GM12878 (cell line): ENCODE measurements around the gene GJC3. TPM values are rescaled to one million over a fixed set of nuclear protein-coding genes. Genes with fewer than 3 reads are reported as not detected.

Experiments
- CBFB ChIP-seq: IDR thresholded peaks from 2 replicates; pipeline ENCODE4 v1.6.1; 2016; ENCODE audit warnings: antibody characterized with exemption, low read depth
- CUX1 ChIP-seq: IDR thresholded peaks from 2 replicates; pipeline ENCODE4 v1.6.1; 2012; ENCODE audit warnings: improper control_type of control experiment, low read depth, low read length; ENCODE audit not compliant: insufficient replicate concordance
- FOS ChIP-seq: IDR thresholded peaks from 3 replicates; pipeline ENCODE4 v1.6.1; 2011; ENCODE audit warnings: borderline replicate concordance; ENCODE audit not compliant: insufficient read length; ENCODE audit errors: extremely low read depth
- FOXK2 ChIP-seq: fragments of 450-650 bp; IDR thresholded peaks from 2 replicates; pipeline ENCODE4 v1.6.1; 2017; ENCODE audit warnings: mild to moderate bottlenecking, moderate library complexity
- FOXM1 ChIP-seq: IDR thresholded peaks from 2 replicates; pipeline ENCODE4 v1.6.1; 2012; ENCODE audit warnings: low read depth, mild to moderate bottlenecking, inconsistent platforms, low read length, moderate library complexity
- MYC ChIP-seq: IDR thresholded peaks from 2 replicates; pipeline ENCODE4 v1.6.1; 2011; ENCODE audit warnings: mild to moderate bottlenecking, low read length, moderate library complexity, inconsistent platforms; ENCODE audit not compliant: insufficient read depth, insufficient replicate concordance, insufficient read length, severe bottlenecking
- POLR2AphosphoS2 ChIP-seq: IDR thresholded peaks from 2 replicates; pipeline ENCODE4 v1.6.1; 2011; ENCODE audit warnings: low read depth, mild to moderate bottlenecking, low read length, improper control_type of control experiment, moderate library complexity
- RAD21 ChIP-seq: IDR thresholded peaks from 2 replicates; pipeline ENCODE4 v1.6.1; 2011; ENCODE audit warnings: mild to moderate bottlenecking, low read depth, low read length, moderate library complexity; ENCODE audit not compliant: insufficient read depth
- RUNX3 ChIP-seq: IDR thresholded peaks from 2 replicates; pipeline ENCODE4 v1.6.1; 2012; ENCODE audit warnings: low read length, inconsistent platforms
- SP1 ChIP-seq: IDR thresholded peaks from one replicate; pipeline ENCODE4 v1.6.1; 2011; ENCODE audit warnings: low read depth, low read length
- TARDBP ChIP-seq: IDR thresholded peaks from 2 replicates; pipeline ENCODE4 v1.6.1; 2016; ENCODE audit warnings: borderline replicate concordance
- USF1 ChIP-seq: IDR thresholded peaks from 2 replicates; pipeline ENCODE4 v1.6.1; 2011; ENCODE audit warnings: borderline replicate concordance, low read depth, mild to moderate bottlenecking, moderate library complexity, mixed read lengths, low read length; ENCODE audit not compliant: insufficient read depth; ENCODE audit errors: extremely low read length
- polyA plus RNA-seq, 11 experiments: library from polyadenylated mRNA; depleted of rRNA in 4 of 11; unstranded in 6 of 11; stranded (reverse) in 5 of 11; fragments of >200 nt; fragmentation: Nextera tagmentation in 4 of 11; fragmentation: Illumina TruSeq in 1 of 11; extraction: Ambion mirVana in 4 of 11; extraction: Trizol in 1 of 11; gene quantifications; 1 replicate in 1 of 11; 2 replicates in 10 of 11; pipeline versions ENCODE4 v1.2.1 to v1.2.3, GENCODE V29; 2011 to 2016; ENCODE audit warnings: inconsistent platforms in 2 of 11, missing spikeins in 2 of 11, low read depth in 1 of 11
- total RNA-seq, 4 experiments: library from RNA; depleted of rRNA in 3 of 4; stranded (reverse); fragments of >200 nt in 3 of 4; fragmentation: Illumina TruSeq in 1 of 4; extraction: Trizol in 1 of 4; gene quantifications; 2 replicates each; pipeline versions ENCODE4 v1.2.1 to v1.2.3, GENCODE V29; 2013 to 2021
- TF ChIP-seq, protein P1 (sequence below): fragments of 450-650 bp; IDR thresholded peaks from 2 replicates; pipeline ENCODE4 v1.6.1; 2017; ENCODE audit warnings: low read depth, mild to moderate bottlenecking, moderate library complexity
- TF ChIP-seq, protein P2 (sequence below): IDR thresholded peaks from 2 replicates; pipeline ENCODE4 v1.6.1; 2011; ENCODE audit warnings: borderline replicate concordance, low read depth, mild to moderate bottlenecking, moderate library complexity, low read length; ENCODE audit not compliant: insufficient read depth, poor library complexity, severe bottlenecking
- TF ChIP-seq, protein P3 (sequence below): fragments of 450-650 bp; formaldehyde crosslinking; IDR thresholded peaks from 2 replicates; pipeline ENCODE4 v1.4.0; 2020; ENCODE audit warnings: mild to moderate bottlenecking, moderate library complexity

Gene GJC3
- total and polyA plus RNA-seq, 10 of the 15 experiments (the other 5 are each of a cell fraction or from before 2014, with no cell fraction given), result 0.06 to 0.18 (median 0.09) TPM; not detected in 6

- TF ChIP-seq CUX1 (no peak), TARDBP (no peak), MYC (no peak), FOXM1 (no peak), RUNX3 (no peak), FOXK2 (no peak), USF1 (peak; percentile 8), POLR2AphosphoS2 (no peak), FOS (no peak), CBFB (no peak), SP1 (no peak), RAD21 (0 out of 2 replicates have a peak, but pooled peaks have one; percentile 18)
- TF ChIP-seq, protein P1, sequence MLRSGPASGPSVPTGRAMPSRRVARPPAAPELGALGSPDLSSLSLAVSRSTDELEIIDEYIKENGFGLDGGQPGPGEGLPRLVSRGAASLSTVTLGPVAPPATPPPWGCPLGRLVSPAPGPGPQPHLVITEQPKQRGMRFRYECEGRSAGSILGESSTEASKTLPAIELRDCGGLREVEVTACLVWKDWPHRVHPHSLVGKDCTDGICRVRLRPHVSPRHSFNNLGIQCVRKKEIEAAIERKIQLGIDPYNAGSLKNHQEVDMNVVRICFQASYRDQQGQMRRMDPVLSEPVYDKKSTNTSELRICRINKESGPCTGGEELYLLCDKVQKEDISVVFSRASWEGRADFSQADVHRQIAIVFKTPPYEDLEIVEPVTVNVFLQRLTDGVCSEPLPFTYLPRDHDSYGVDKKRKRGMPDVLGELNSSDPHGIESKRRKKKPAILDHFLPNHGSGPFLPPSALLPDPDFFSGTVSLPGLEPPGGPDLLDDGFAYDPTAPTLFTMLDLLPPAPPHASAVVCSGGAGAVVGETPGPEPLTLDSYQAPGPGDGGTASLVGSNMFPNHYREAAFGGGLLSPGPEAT, result no peak
- TF ChIP-seq, protein P2, sequence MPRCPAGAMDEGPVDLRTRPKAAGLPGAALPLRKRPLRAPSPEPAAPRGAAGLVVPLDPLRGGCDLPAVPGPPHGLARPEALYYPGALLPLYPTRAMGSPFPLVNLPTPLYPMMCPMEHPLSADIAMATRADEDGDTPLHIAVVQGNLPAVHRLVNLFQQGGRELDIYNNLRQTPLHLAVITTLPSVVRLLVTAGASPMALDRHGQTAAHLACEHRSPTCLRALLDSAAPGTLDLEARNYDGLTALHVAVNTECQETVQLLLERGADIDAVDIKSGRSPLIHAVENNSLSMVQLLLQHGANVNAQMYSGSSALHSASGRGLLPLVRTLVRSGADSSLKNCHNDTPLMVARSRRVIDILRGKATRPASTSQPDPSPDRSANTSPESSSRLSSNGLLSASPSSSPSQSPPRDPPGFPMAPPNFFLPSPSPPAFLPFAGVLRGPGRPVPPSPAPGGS, result no peak
- TF ChIP-seq, protein P3, sequence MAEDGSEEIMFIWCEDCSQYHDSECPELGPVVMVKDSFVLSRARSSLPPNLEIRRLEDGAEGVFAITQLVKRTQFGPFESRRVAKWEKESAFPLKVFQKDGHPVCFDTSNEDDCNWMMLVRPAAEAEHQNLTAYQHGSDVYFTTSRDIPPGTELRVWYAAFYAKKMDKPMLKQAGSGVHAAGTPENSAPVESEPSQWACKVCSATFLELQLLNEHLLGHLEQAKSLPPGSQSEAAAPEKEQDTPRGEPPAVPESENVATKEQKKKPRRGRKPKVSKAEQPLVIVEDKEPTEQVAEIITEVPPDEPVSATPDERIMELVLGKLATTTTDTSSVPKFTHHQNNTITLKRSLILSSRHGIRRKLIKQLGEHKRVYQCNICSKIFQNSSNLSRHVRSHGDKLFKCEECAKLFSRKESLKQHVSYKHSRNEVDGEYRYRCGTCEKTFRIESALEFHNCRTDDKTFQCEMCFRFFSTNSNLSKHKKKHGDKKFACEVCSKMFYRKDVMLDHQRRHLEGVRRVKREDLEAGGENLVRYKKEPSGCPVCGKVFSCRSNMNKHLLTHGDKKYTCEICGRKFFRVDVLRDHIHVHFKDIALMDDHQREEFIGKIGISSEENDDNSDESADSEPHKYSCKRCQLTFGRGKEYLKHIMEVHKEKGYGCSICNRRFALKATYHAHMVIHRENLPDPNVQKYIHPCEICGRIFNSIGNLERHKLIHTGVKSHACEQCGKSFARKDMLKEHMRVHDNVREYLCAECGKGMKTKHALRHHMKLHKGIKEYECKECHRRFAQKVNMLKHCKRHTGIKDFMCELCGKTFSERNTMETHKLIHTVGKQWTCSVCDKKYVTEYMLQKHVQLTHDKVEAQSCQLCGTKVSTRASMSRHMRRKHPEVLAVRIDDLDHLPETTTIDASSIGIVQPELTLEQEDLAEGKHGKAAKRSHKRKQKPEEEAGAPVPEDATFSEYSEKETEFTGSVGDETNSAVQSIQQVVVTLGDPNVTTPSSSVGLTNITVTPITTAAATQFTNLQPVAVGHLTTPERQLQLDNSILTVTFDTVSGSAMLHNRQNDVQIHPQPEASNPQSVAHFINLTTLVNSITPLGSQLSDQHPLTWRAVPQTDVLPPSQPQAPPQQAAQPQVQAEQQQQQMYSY (CRISPR knock-in tag), result no peak
Measured at GRCh38 chr7:99928994-99929729, at the start of gene GJC3 (continued).
